Ecto neural progenitor cell (in vitro differentiated cells): Measurements from ENCODE around the gene ERCC6L2.

Source experiments
- DNase-seq: peaks from one replicate; pipeline ENCODE4 v3.0.0-alpha.2; 2018; ENCODE audit warnings: low spot score

ERCC6L2 gene

DNA sequence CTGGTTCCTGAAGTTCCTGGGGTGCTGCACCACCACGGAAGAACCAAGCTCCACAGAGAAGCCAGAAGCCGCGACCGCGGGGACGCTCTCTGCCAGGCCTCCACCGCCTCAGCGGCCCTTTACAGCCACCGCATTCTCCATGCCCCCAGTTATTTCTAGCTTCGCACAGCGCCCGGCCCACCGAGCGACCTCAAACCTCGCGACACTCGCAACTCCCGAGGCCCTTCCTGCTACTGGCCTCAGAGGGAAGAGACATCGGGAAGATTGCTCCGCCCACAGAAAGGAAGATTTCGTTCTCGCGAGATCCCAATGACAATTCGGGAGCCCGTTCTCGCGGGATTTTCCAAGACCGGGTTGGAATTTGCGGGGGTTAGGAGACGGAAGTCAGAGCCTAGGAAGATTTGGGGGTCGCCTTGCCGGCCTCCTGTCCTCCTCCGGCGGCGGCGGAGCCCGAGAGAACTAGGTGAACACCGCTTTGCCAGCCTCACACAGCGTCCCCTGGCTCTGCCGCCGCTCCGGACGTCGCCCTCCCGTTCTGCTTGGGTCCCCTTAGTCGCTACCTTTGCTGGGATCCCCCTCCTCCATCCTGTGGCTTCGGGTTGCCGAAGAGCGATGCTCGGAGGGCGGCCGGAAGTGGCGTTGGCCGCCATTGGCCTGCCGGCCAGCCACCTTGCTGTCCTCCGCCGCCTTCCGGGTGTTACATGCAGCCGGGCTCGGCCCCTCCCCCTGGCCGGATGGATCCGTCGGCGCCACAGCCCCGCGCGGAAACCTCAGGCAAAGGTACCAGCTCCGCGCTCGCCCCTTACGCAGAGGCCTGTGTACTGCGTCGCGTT, at the start of gene ERCC6L2:
Gene ERCC6L2, plus strand, starts transcription at position 387 of the 833 bp plus-strand sequence. Its CDS starts 348 bp downstream, at position 735.
- peak; percentile 97 for DNase-seq

GRCh38 chr9:95826183-95826838, 49.2 kb upstream of the ERCC6L2 start:
- DNase-seq: no peak

DNA sequence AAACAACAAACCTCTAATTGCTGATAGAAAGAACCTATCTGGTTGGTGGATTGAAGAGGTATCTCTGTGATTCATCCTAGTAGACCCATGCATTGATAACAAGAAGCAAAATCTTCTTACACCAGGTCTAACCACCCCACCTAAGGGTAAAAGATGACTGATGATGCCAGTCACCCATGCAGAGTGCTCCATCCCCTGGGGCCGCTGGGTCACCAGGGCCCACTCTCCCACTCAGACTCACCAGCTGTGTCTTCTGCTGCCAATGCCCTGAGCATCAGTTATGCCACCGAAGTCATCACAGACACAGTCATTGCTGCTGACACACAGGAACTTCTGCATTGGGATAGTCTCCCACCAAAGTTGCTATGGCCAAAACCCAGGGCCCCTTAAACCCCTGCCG, 44.7 kb upstream of the ERCC6L2 start:
- no peak for DNase-seq

- DNase-seq: no peak
Measured at GRCh38 chr9:95831810-95832209, 43.7 kb upstream of the ERCC6L2 start.

DNA sequence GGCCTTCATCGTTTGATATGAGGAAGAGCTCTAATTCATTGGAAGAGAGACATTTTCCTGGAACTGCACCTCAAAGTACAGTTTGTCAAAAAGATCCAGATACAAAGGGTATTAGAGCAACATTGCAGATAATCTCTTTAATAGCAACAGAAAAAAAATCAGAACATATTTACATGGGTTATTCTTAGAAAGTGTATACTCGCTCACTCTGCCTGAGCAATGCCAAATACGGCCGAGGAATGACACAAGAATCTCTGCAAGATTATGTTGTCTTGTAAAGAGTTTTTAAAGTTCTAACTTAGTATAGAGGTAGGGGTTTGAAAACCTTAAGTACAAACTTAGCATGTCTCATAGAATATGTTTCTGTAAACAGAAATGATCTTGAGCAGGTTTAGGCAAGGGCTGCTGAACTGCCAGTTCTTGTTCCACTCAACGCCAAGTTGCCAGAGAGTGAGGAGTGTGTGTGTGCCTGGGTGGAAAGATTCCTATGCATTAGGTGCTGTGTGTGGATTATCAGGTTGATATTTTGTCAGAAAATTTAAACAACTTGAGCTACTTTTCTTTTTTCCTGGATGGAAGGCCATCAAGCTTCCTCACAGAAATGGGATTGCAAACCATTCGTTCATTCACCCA, 41.8 kb upstream of the ERCC6L2 start:
- DNase-seq: no peak

- no peak for DNase-seq
Measured at GRCh38 chr9:95834281-95834907, 41.1 kb upstream of the ERCC6L2 start.

DNA sequence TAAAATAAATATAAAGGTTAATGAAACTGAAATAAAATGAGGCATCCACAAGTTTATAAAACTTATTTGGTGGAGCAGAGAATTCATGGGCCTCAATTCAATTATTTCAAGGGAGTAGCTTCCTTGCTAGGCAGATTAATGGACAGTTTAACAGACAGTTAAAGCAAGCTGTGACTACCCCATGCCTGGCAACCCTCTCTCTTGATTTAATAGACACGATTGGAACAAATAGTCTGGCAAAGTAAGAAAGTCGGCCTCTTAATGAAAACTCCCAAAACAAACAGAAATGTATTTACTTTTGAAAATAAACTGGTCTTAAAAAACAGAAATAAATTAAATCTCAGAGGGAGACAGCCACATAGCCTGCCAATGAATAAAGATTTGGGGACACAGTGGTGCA, 40.1 kb upstream of the ERCC6L2 start:
- no peak for DNase-seq

- DNase-seq: no peak
Measured at GRCh38 chr9:95836072-95836471, 39.4 kb upstream of the ERCC6L2 start.

- no peak for DNase-seq
Measured at GRCh38 chr9:95839012-95839411, 36.5 kb upstream of the ERCC6L2 start.

DNA sequence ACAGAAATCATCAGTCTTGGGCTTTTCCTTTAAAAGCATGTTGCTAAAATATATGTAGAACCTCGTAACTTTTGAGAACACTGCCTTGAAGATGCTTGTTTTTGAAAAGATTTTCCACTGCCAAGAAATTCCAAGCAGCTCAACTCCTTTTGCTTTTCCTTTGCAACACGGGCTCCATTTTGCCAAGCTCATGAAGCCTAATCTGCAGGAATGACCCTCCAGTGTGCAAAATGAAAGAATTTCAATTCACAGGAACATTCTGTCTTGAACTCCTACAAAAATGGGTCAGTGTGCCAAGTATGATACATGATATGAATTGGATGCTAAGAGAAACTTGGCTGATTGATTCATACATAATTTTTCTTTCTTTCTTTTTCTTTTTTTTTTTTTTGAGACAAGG, 35.4 kb upstream of the ERCC6L2 start:
- DNase-seq: no peak

- DNase-seq: no peak
Measured at GRCh38 chr9:95841377-95841776, 34.1 kb upstream of the ERCC6L2 start.

DNA sequence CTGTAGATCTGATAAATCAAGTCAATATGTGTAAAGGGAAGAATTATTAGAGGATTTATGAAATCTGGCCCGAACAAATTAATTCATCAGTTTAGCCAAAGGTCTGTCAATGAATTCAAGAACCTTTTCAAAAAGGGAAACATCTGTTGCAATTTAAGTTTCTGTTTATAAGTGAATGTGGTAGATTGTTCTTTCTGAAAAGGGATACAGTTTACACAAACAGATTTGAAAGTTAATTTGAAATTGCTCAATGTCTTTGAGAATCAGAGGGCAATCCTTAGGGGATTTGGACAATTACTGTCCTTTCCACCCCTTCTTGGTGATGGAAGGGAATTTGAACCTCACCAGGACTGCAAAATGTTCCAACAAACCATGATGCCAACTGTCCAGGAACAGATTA, 29.7 kb upstream of the ERCC6L2 start:
- DNase-seq: no peak

- no peak for DNase-seq
Measured at GRCh38 chr9:95848764-95849163, 26.7 kb upstream of the ERCC6L2 start.

GRCh38 chr9:95852059-95853032, 23.1 kb upstream of the ERCC6L2 start:
- DNase-seq: no peak

DNA sequence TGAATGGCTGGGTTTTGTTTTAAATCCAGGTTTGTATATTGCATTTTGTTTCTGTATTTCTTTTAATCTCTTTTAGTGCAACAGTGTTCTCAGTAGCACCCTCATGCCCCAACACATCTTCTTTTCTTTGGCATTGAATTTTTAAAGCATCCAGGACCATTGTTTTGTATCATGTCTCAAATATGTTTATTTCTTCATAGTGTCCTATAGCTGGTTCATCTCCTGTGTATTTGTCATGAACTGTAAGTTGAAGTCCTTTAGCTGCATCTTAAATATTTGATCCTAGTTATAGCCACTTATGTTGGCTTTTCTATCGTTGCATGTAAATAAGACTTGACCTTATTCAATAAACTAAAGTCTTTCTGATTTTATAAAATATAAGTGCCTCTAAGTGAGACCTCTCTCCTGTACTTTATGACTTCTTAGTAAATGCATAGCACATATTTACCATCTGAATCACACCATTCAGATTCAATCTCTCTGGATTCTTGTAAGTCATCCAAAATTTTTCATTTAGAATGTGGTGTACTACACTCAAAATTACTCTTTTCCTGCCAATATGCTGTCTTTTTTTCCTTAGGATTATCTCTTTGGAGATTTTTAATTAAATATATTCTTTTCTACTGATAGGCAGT, 21.0 kb upstream of the ERCC6L2 start:
- DNase-seq: no peak

- no peak for DNase-seq
Measured at GRCh38 chr9:95855961-95856360, 19.5 kb upstream of the ERCC6L2 start.

DNA sequence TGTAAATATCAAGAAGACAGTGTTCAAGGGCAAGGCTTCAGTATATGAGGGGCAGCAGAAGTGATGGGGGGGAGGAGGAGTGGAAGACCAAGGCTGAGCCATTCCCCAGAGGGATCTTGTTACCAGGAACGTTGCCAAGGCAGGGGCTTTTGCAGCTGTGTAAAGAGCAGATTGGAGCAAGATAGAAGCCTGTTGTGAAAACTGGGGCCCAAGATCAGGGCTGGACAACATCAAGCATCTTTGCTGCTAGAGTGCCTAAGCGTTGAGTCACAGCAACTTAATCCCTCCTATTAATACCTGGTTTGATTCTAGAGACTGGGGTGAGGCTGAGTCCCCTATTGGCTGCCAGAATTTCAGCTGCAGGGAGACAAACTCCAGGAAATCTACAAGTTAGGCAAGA, 18.4 kb upstream of the ERCC6L2 start:
- DNase-seq: no peak

DNA sequence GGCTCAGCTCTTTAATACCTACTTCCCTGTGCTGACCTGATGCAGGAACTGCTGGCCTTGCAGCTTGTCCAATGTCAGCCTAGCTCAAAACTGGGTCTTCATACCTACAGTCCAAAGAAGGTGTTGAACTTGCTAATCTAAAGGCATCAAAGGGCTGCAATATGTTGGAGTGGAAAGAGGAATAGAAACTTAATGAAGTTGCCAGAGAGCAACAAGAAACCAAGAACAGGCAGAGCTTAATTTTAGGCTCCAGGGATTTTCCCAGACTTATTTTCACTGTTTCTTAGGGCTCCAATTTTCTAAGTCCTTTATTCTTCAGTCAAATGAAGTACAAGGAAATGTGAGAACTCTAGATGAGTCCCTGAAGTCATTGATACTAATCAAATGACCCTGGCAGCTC, 17.6 kb upstream of the ERCC6L2 start:
- no peak for DNase-seq

DNA sequence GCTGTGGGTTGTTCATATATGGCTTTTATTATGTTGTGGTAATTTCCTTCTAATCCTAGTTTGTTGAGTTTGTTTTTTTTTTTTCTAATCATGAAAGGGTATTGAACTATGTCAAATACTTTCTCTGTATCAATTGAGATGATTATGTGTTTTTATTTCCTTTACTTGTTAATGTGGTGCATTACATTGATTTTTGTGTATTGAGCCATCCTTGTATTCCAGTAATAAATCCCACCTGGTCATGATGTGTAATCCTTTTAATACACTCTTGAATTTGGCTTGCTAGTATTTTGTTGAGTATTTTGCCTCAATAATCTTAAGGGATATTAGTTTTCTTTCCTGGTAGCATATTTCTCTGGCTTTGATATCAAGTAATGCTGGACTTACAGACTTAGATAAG, 13.1 kb upstream of the ERCC6L2 start:
- DNase-seq: no peak

DNA sequence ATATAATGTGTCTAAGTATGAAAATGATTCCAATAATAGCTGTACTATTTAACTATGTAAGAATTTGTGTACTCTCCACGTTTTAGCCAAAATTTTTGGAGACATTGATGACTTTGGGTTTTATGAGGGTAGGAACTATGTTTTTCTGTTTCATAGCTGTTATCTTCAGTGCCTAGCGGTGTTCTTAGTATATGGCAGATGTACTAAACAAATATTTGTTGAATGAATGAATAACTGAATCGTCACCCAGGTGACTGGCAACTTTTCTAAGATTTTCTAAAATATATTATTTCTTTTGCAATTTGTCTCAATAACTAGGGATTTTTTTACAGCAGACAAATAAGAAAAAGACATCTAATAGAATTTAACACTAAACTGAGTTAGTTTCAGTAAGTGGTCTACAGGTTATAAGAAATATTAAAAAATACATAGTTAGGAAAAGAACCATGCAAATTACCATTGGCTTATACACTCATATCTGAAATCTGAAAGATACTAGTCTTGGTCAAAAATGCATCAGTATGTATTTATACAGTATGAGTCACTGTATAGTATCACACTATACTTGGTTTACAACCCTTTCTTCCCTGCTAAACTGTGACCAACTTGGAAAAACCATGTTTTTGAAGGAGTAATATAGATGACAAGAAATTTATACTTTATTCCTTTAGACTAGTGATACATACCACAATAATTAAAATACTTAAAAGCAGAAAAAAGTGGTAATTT, 10.5 kb upstream of the ERCC6L2 start:
- DNase-seq: no peak
